Measurements from ENCODE around the gene AP2A2.

AP2A2 gene

GRCh38 chr11:914204-914603 lies 11.5 kb upstream of the AP2A2 start:
- no peak for TF ChIP-seq CTCF (IDR thresholded peaks at IDR 0.05; ENCODE audit: extremely low read depth, missing control alignments)
- DNase-seq (ENCODE audit: low spot score), result no peak

GRCh38 chr11:914747-915501 lies 10.7 kb upstream of the AP2A2 start:
- no peak for DNase-seq (ENCODE audit: low spot score)
- TF ChIP-seq CTCF (IDR thresholded peaks at IDR 0.05; ENCODE audit: extremely low read depth, missing control alignments), result no peak

GRCh38 chr11:917426-917825 lies 8.2 kb upstream of the AP2A2 start:
- no peak for DNase-seq (ENCODE audit: low spot score)
- TF ChIP-seq CTCF (IDR thresholded peaks at IDR 0.05; ENCODE audit: extremely low read depth, missing control alignments), result no peak

GRCh38 chr11:921921-922678 lies 3.6 kb upstream of the AP2A2 start:
- no peak for TF ChIP-seq CTCF (IDR thresholded peaks at IDR 0.05; ENCODE audit: extremely low read depth, missing control alignments)
- DNase-seq (ENCODE audit: low spot score), result no peak

GRCh38 chr11:923691-924405 lies 1.8 kb upstream of the AP2A2 start:
- no peak for TF ChIP-seq CTCF (IDR thresholded peaks at IDR 0.05; ENCODE audit: extremely low read depth, missing control alignments)
- DNase-seq (ENCODE audit: low spot score), result no peak

- DNase-seq (ENCODE audit: low spot score), result no peak
- TF ChIP-seq CTCF (IDR thresholded peaks at IDR 0.05; ENCODE audit: extremely low read depth, missing control alignments), result no peak
Observed at GRCh38 chr11:924406-925157, 1.1 kb upstream of the AP2A2 start.
